Hematopoietic multipotent progenitor cell treated with erythropoietin and hydrocortisone succinate and interleukin-3 and kit ligand, for 17 days (in vitro differentiated cells): ENCODE results near the gene FARP2.
"Not testable (repeated sequence)": the region's sequence is repeated elsewhere in the genome, so short reads cannot be mapped to it uniquely, and the experiment has no call there.

ENCODE experiments used
- DNase-seq: peaks from one replicate; pipeline ENCODE4 v3.0.0-alpha.2; 2015; ENCODE audit warnings: low spot score

FARP2 gene

DNA sequence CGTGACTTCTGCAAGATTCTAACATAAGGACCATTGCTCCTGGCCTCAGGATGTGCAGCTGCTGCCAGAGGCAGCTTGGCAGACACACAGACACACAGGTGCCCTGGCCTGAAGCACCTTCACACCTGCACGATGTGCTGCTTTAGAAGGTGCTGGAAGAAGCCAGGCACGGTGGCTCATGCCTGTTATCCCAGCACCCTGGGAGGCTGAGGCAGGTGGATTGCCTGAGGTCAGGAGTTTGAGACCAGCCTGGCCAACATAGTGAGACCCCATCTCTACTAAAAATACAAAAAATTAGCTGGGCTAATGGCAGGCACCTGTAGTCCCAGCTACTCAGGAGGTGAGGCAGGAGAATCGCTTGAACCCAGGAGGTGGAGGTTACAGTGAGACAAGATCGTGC lies 57.4 kb downstream of the FARP2 start:
- DNase-seq: not testable (repeated sequence)

DNA sequence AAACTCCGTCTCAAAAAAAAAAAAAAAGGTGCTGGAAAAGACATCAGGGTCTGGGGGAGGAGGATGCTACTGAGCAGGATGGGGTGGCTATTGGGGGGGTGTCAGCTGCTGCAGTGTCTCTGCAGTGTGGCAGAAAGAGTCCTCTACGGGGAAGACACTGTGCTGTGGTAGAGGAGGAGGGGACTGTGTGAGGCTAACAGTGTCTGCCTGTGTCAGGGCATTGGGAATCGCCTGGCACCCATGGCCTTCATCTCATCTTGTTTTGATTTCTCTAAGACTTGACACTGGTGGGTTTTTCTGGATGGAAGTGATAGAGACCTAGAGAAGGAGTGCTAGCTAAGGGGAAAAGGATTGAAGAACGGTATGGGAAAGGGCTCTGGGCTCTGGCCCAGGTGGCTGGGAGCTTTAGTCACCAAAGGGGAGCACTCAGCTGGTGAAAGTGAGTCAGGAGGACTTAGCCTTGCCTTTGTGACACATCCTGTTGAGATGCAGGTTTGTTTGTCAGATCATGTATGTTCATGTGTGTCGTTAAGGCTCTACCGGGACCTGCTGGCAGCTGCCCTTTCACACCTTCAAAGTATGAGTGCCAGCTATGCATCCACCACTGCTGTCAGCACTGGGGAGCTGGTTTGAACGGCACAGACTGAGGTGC lies 58.0 kb downstream of the FARP2 start:
- DNase-seq: no peak

DNA sequence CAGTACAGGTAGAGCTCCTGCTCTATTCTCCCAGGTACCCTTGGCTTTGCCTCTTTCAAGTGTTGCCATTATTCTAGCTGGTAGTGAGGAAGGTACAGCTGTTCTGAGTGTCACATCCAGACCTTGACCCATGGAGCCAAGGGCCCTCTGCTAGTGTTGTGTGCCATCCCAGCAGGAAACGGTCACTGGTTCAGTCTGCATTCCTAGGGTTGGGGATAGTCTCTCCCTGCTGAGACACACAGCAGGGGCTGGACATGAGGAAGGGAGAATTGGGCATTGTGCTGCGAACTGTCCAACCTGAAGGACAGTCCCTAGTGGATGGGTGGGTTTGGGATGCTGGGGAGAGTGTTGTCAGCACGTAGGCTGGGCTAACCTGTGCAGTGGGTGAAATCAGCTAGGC lies 59.1 kb downstream of the FARP2 start:
- DNase-seq: no peak

- no peak for DNase-seq
Observed at GRCh38 chr2:241417626-241418025, 61.5 kb downstream of the FARP2 start.

DNA sequence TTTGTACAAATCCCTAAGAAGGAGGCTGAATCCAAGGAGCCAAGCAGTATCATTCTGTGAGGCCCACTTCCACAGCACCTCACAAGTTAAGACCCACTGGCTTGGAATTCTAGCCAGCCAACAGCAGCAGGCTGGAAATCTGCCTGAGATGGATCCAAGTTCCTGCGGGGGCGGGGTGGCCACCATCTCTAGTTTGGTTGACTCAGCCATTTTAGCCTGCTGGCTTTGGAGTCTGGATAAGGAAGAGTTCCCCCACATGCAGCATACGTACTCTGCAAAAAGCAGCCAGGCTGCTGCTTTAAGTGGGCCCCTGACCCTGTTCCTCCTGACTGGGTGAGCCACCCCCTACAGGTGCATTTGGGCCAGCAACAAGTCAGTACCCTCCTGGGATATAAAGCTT lies 65.2 kb downstream of the FARP2 start:
- no peak for DNase-seq

DNA sequence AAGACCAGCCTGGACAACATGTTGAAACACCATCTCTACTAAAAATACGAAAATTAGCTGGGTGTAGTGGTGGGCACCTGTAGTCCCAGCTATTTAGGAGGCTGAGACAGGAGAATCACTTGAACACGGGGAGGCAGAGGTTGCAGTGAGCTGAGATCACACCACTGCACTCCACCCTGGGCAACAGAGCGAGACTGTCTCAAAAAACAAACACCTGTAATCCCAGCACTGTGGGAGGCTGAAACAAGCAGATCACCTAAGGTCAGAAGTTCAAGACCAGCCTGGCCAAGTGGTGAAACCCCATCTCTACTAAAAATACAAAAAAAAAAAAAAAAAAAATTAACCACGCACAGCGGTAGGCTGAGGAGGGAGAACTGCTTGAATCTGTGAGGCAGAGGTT lies 65.9 kb downstream of the FARP2 start:
- not testable (repeated sequence) for DNase-seq

GRCh38 chr2:241422350-241422749 lies 66.3 kb downstream of the FARP2 start:
- no peak for DNase-seq

GRCh38 chr2:241423489-241423888 lies 67.4 kb downstream of the FARP2 start:
- DNase-seq: not testable (repeated sequence)

DNA sequence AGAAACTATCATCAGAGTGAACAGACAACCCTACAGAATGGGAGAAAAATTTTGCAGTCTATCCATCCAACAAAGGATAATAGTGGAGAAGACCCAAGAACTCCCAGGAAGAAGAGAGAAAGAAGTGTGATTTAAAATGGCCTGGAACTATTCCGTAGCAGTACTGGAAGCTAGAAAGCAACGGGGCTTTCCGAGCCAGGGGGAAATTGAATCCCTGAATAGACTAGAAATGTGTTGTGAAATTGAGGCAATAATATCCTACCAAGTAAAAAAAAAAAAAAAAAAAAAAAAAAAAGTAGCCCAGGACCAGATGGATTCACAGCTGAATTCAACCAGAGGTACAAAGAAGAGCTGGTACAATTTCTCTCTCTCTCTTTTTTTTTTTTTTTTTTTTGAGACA lies 69.3 kb downstream of the FARP2 start:
- DNase-seq: no peak

- DNase-seq: no peak
Observed at GRCh38 chr2:241430178-241430577, 74.1 kb downstream of the FARP2 start.

DNA sequence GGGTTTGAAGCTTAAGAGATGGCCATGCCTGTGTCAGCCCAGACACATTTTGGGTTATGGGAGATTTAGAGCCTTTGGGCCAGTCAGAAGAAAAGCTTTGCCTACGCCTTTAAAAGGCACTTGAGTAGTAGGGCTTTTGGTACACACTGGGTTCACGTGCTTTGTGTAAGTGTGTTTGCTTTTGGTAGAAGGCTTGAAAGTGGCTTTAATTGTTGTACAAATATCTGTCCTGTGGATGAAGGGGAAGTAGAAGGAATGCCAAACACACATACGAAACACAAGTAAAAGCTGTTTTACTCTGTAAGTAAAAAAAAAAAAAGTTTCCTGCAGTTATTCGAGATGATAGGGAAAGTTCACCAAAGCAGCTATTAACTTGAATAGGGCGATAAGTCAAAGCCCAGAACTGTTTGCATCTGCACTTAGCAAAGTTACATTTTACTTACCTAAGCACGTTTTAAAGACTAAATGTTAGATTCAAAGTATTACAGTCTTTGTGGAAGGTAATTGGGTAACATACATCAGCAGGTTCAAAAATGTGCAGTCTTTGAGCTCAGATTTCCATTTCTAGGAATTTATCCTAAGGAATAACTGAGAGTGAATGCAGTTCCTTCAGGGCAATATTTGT lies 76.9 kb downstream of the FARP2 start:
- no peak for DNase-seq

DNA sequence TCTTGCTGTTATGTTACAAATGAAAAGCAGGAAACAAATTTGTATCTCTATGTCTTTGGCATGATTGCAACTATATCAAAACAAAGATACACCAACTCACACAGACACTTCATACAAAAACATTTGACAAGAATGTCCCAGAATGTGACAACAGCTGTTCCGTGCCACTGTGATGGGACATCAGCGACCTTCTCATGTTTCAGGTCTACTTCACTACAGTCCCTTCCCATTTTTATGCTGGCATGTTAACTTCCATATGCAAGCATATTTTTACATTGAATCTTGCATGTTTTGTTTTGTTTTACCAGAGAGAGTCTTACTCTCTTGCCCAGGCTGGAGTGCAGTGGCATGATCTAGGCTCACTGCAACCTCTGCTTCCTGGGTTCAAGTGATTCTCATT lies 81.1 kb downstream of the FARP2 start:
- DNase-seq: no peak

- no peak for DNase-seq
Observed at GRCh38 chr2:241441492-241441891, 85.4 kb downstream of the FARP2 start.

DNA sequence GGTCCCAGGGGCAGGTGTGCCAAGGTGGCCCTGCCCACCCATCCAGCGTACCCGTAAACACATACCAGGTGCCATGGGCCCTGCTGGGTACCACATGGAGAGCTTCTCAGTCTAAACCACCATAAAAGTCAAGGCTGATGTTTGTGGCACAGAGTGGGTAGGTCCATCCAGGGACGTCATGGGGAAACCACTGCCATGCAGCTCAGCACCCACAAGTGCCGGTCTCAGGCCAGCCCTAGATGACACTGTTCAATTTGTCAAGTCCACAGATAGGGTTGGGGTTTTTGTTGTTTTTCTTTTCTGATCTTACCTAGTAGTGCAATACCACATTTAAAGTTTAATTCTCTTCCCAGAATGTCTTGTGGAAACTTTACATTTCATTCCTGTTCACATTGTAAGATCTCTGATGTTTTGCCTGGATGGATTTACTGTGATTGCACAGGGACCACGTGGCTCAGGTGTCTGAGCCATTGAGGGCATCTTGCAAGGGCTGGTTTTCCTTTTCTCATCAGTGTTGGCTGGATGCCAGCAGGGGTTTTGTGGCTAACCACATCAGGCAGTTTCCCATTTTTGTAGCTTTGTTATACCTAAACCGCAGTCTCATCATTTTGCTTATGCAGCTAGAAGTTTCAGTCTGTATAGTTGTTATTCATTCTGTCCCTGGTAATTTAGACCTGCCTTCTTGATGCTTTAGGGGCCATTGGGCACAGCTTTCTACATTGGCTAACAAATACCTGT lies 87.6 kb downstream of the FARP2 start:
- DNase-seq: no peak

GRCh38 chr2:241445426-241445825 lies 89.3 kb downstream of the FARP2 start:
- no peak for DNase-seq

DNA sequence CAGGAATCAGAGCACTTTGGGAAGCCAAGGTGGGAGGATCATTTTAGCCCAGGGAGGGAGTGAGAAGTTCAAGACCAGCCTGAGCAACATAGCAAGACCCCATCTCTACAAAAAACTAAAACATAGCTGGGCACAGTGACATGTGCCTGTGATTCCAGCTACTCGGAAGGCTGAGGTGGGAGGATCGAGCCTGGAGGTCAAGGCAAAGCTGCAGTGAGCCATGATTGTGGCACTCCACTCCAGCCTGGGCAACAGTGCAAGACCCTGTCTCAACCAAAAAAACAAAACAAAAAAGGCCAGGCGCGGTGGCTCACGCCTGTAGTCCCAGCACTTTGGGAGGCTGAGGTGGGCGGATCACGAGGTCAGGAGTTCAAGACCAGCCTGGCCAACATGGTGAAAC lies 94.0 kb downstream of the FARP2 start:
- not testable (repeated sequence) for DNase-seq

DNA sequence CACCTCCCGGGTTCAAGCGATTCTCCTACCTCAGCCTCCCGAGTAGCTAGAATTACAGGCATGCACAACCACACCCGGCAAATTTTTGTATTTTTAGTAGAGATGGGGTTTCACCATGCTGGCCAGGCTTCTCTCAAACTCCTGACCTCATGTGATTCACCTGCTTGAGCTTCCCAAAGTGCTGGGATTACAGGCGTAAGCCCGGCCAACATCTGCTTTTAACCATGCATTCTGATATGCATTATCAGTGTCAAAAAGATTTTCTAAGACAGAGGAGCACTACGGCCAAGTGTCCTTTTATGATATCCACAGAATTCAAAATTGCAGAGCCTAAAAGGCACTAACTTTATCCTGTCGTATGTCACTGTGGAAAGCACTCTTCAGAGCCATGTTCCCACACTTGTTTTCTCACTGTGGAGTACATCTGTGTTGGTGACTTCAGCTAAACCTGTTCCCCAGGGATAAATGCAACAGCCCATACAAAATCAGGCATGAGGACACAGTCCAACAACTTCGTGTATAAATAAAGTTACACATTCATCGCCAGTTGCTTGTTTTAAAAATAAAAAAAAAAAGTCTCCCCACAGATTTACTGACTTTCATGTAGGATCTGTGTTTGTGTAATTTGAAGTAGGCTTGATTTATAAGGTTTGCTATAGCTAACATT lies 95.9 kb downstream of the FARP2 start:
- no peak for DNase-seq

DNA sequence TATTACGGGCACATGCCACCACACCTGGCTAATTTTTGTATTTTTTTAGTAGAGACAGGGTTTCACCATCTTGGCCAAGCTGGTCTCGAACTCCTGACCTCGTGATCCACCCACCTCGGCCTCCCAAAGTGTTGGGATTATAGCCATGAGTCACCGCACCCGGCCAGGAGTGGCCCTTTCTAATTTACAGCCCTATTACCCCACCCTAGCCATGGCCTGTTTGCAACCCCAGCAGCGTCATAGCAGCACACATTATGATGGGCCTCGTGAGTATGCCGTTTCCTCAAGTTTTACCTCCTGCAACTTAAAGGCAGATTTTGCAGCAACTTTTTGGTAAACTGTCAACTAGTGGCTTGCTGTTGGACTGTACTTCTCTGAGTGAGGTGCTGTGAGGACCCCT lies 97.8 kb downstream of the FARP2 start:
- not testable (repeated sequence) for DNase-seq

- DNase-seq: no peak
Observed at GRCh38 chr2:241454837-241455485, 98.9 kb downstream of the FARP2 start.

- no peak for DNase-seq
Observed at GRCh38 chr2:241456546-241456945, 100.5 kb downstream of the FARP2 start.

DNA sequence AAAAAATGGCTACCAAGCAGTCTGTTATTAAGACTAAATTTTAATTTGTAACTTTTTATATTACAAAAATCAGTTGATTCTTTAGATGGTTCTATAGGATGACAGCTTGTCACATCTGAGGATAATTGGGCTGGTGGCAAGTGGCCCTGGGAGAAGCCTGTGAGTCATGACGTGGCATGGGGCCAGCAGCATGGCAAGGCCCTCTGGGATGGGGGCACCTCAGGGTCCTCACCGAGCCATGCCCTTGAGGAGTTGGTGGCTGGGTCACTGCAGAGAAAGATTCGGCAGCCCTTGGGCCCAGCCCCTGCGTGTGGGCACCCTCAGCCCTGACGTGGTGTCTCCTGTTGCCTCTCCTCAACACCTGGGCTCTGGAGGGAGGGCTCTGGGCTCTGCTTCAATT lies 102.6 kb downstream of the FARP2 start:
- DNase-seq: no peak

GRCh38 chr2:241459520-241459919 lies 103.4 kb downstream of the FARP2 start:
- no peak for DNase-seq
